SK-N-MC (cell line): Measurements from ENCODE around the gene MCF2L.

Experiments used
- DNase-seq: peaks from one replicate; pipeline ENCODE4 v3.0.0-alpha.2; 2011; ENCODE audit warnings: low read depth, low spot score
- H3K27ac ChIP-seq: fragments of 200-600 bp; sonication (generic); 2 replicates; pipeline ENCODE4 v1.5.1; 2016; ENCODE audit warnings: mixed run types
- H3K36me3 ChIP-seq: fragments of 200-600 bp; sonication (generic); 2 replicates; pipeline ENCODE4 v1.6.1; 2017; ENCODE audit warnings: antibody characterized with exemption, low read length, mixed read lengths; ENCODE audit not compliant: insufficient read depth
- H3K4me3 ChIP-seq: fragments of 200-600 bp; sonication (generic); 2 replicates; pipeline ENCODE4 v1.5.1; 2016
- H3K9ac ChIP-seq: fragments of 200-600 bp; sonication (generic); 2 replicates; pipeline ENCODE4 v1.8.0; 2017; ENCODE audit warnings: mixed run types, mixed read lengths; ENCODE audit not compliant: insufficient read length
- H3K9me3 ChIP-seq: fragments of 200-600 bp; sonication (generic); 2 replicates; pipeline ENCODE4 v1.6.1; 2017; ENCODE audit warnings: low read depth, mild to moderate bottlenecking, antibody characterized with exemption, low read length, moderate library complexity, mixed read lengths
- EZH2 ChIP-seq: fragments of 200-600 bp; sonication (generic); IDR thresholded peaks from one replicate; pipeline ENCODE4 v1.6.1; 2017; ENCODE audit warnings: antibody characterized with exemption
- FOXP2 ChIP-seq: optimal IDR thresholded peaks from 2 replicates; pipeline ENCODE3; 2011; ENCODE audit warnings: mild to moderate bottlenecking, moderate library complexity; ENCODE audit not compliant: insufficient read depth; ENCODE audit errors: extremely low read length, control extremely low read depth
- POLR2AphosphoS5 ChIP-seq: IDR thresholded peaks from 2 replicates; pipeline ENCODE4 v1.6.1; 2012; ENCODE audit warnings: mild to moderate bottlenecking, low read depth, low read length, borderline replicate concordance

The MCF2L gene

DNA sequence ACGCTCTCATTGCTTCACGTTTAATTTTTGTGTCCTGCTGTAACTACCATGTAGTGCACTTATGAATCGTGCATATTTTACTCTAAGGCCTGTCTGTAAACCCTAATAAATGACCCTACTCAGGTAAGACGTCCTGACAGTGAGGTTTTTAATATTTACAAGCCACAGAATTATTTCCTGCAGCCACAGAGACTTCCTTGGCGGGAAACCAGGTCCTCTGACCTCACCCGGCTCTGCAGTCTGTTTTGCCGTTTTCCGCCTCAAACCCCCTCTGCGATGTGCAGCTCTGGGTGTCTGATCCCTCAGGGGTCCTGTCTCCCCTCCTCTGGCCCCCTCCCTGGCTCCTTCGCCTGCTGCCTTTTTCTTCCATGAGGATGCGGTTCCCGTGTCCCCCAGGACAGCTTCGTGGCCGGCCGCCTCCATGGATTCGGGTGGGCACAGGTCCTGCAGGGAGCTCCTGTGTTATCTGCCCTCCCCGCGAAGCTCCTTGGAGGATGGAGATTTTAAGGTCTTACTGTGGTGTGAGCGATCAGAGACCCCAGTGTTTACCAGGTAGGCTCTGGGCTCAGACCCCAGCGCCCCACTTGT, 66.3 kb downstream of the MCF2L start:
- Histone ChIP-seq H3K27ac (no peak overlapping the region), H3K36me3 (no peaks in the 10 kb centered on the region), H3K9ac (no peak overlapping the region), H3K4me3 (no peak overlapping the region), H3K9me3 (no peaks in the 10 kb centered on the region)
- no peak for DNase-seq
- TF ChIP-seq FOXP2 (no peak), EZH2 (no peak), POLR2AphosphoS5 (no peak)

DNA sequence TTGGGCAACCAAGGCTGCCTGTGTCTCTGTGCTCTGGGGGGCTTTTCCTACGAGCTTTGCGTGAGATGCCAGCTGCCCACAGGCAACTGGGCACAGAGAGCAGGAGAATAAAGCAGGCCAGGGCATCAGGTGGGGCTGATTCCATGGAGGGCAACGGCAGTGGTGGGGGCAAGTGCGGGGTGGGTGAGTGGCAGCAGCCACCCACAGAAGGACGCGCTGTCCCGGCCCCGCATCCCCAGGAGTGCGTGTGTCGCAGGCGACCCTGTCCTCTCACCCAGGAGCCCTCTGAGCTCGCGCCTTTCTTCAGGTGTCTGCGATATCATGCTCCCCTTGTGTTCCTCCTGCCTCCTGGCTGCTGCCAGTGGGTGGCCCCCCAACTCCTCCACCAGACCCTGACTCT, 67.4 kb downstream of the MCF2L start:
- DNase-seq = no peak
- Histone ChIP-seq H3K4me3 (no peak overlapping the region), H3K9me3 (no peaks in the 10 kb centered on the region), H3K36me3 (no peaks in the 10 kb centered on the region), H3K9ac (no peak overlapping the region), H3K27ac (no peak overlapping the region)
- TF ChIP-seq POLR2AphosphoS5 = no peak
- TF ChIP-seq EZH2 = no peak
- no peak for TF ChIP-seq FOXP2

- Histone ChIP-seq H3K27ac (no peak overlapping the region), H3K9me3 (no peaks in the 10 kb centered on the region), H3K9ac (no peak overlapping the region), H3K4me3 (no peak overlapping the region), H3K36me3 (no peaks in the 10 kb centered on the region)
- no peak for DNase-seq
- no peak for TF ChIP-seq POLR2AphosphoS5
- TF ChIP-seq EZH2 = no peak
- TF ChIP-seq FOXP2 = no peak
Observed at GRCh38 chr13:113040031-113040430, 71.0 kb downstream of the MCF2L start.

DNA sequence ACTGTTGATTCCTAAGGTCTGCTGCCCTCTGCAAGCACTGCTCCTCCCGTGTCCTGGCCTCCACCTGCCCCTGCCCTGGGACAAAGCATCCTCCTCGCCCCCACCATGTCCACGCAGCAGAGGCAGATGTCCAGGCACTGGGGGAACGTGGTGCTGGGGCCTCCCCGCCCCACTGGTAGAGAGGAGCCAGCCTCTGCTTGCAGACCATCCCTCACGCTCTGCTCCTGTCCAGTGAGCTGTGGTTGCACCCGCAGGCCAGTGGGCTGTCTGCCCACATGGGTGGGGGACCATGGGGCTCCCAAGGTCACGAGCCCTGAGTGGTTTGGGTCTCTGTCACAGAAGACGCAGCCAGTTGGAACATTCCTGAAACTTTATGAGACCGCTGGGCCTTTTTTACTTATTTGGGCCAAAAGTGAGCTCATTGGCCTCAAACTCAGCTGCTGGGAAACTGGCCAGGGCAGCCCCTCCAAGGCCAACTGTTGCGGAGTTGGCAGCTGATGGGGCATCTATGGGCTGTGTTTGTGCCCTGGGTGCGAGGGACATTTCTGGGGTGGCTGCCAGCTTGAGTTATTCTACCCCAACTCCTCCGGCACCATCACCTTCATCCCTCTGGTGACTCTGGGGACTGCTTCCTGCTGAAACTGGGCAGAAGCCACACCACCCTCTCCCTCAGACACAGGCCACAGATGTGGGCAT, 71.7 kb downstream of the MCF2L start:
- no peak overlapping the region for H3K4me3 ChIP-seq
- H3K9ac ChIP-seq = no peak overlapping the region
- TF ChIP-seq POLR2AphosphoS5 (no peak), EZH2 (no peak), FOXP2 (no peak)
- no peaks in the 10 kb centered on the region for H3K36me3 ChIP-seq
- H3K27ac ChIP-seq = no peak overlapping the region
- no peaks in the 10 kb centered on the region for H3K9me3 ChIP-seq
- DNase-seq = no peak

DNA sequence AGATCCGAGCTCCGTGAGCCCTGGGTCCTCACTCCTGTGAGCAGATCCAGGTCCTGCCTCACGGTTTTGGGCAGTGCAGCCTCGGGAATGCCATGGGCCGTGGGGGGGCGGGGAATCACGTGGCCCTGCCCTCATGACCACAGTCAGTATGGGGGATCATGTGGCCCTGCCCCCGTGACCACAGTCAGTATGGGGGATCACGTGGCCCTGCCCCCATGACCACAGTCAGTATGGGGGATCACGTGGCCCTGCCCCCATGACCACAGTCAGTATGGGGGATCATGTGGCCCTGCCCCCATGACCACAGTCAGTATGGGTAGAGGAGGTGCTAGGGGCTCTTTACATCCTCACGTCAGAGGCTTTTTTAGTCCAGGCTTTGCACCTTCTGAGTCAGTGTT, 72.3 kb downstream of the MCF2L start:
- H3K4me3 ChIP-seq = no peak overlapping the region
- H3K9me3 ChIP-seq = no peaks in the 10 kb centered on the region
- TF ChIP-seq EZH2 = no peak
- no peak for TF ChIP-seq POLR2AphosphoS5
- TF ChIP-seq FOXP2 = no peak
- DNase-seq = no peak
- H3K27ac ChIP-seq = no peak overlapping the region
- H3K36me3 ChIP-seq = no peaks in the 10 kb centered on the region
- no peak overlapping the region for H3K9ac ChIP-seq

GRCh38 chr13:113041896-113042295, 72.9 kb downstream of the MCF2L start:
- Histone ChIP-seq H3K27ac (no peak overlapping the region), H3K4me3 (no peak overlapping the region), H3K9me3 (no peaks in the 10 kb centered on the region), H3K36me3 (no peaks in the 10 kb centered on the region), H3K9ac (no peak overlapping the region)
- no peak for DNase-seq
- TF ChIP-seq EZH2 (no peak), FOXP2 (no peak), POLR2AphosphoS5 (no peak)

DNA sequence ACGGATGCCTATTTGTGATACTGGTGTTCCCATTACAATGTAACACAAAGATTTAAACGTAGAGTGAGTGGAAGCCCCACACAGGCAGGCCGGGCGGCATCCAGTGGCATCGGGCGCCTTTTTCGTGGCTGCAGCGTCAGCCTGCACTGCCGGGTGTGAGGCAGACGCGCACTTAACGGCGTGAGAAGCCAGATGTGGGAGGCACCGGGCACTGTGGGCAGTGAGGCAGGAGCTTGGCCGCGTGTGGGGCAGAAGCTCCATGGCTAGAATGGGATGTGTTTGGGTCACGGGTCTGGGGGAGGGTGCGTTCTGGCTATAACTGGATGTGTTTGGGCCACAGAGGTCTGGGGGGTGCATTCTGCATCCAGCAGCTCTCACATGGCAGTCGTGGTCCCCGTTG, 73.4 kb downstream of the MCF2L start:
- no peak overlapping the region for H3K27ac ChIP-seq
- H3K9me3 ChIP-seq = no peaks in the 10 kb centered on the region
- TF ChIP-seq FOXP2 (no peak), EZH2 (no peak), POLR2AphosphoS5 (no peak)
- no peak overlapping the region for H3K9ac ChIP-seq
- no peak for DNase-seq
- no peaks in the 10 kb centered on the region for H3K36me3 ChIP-seq
- no peak overlapping the region for H3K4me3 ChIP-seq

- no peaks in the 10 kb centered on the region for H3K9me3 ChIP-seq
- no peak overlapping the region for H3K27ac ChIP-seq
- no peak overlapping the region for H3K9ac ChIP-seq
- no peak overlapping the region for H3K4me3 ChIP-seq
- no peak for DNase-seq
- no peaks in the 10 kb centered on the region for H3K36me3 ChIP-seq
- TF ChIP-seq POLR2AphosphoS5 (no peak), FOXP2 (no peak), EZH2 (no peak)
Observed at GRCh38 chr13:113043001-113043630, 74.1 kb downstream of the MCF2L start.
